Inflammatory macrophage treated with lipopolysaccharide for 4 hours (primary cell): ENCODE results near the gene ZFP57.

Experiments used
- DNase-seq: peaks from one replicate; pipeline ENCODE4 v3.0.0-alpha.2; 2020

Gene ZFP57

GRCh38 chr6:29680904-29681303 is at the start of gene ZFP57:
ZFP57 (minus strand) TSS chr6:29681152; CDS start chr6:29677003, 4,149 bp downstream.
- peak; percentile 9 for DNase-seq

- no peak for DNase-seq
Measured at GRCh38 chr6:29730575-29731126, 49.7 kb upstream of the ZFP57 start.

- DNase-seq = no peak
Measured at GRCh38 chr6:29729774-29730328, 48.9 kb upstream of the ZFP57 start.

- no peak for DNase-seq
Measured at GRCh38 chr6:29728875-29729270, 47.9 kb upstream of the ZFP57 start.

- no peak for DNase-seq
Measured at GRCh38 chr6:29728173-29728874, 47.4 kb upstream of the ZFP57 start.

- no peak for DNase-seq
Measured at GRCh38 chr6:29727637-29728036, 46.7 kb upstream of the ZFP57 start.

GRCh38 chr6:29726571-29727194 is 45.7 kb upstream of the ZFP57 start:
- DNase-seq = no peak

GRCh38 chr6:29726001-29726400 is 45.0 kb upstream of the ZFP57 start:
- no peak for DNase-seq

- DNase-seq = no peak
Measured at GRCh38 chr6:29724937-29725869, 44.3 kb upstream of the ZFP57 start.

- DNase-seq = peak; percentile 71
Measured at GRCh38 chr6:29723666-29724588, 43.0 kb upstream of the ZFP57 start.

- peak; percentile 99 for DNase-seq
Measured at GRCh38 chr6:29723262-29723665, 42.3 kb upstream of the ZFP57 start, which contains the start of gene HLA-F. HLA-F (plus strand) TSS chr6:29723434; CDS start chr6:29723464, 30 bp downstream.

GRCh38 chr6:29720863-29721262 is 39.9 kb upstream of the ZFP57 start:
- DNase-seq = no peak

GRCh38 chr6:29710281-29710941 is 29.5 kb upstream of the ZFP57 start:
- no peak for DNase-seq

GRCh38 chr6:29709188-29709587 is 28.2 kb upstream of the ZFP57 start:
- no peak for DNase-seq

- no peak for DNase-seq
Measured at GRCh38 chr6:29708432-29709179, 27.7 kb upstream of the ZFP57 start.

- peak; percentile 51 for DNase-seq
Measured at GRCh38 chr6:29705389-29706231, 24.7 kb upstream of the ZFP57 start.

GRCh38 chr6:29702519-29703103 is 21.7 kb upstream of the ZFP57 start:
- DNase-seq = peak; percentile 28

- peak; percentile 56 for DNase-seq
Measured at GRCh38 chr6:29696147-29697125, 15.5 kb upstream of the ZFP57 start.
